ENCODE results near the gene NECTIN4. TPM values are rescaled to one million over a fixed set of nuclear protein-coding genes. Genes with fewer than 3 reads are reported as not detected.
A peak's percentile ranks its signal among the peaks of the same experiment; 100 is the strongest.

NECTIN4 gene
- total RNA-seq, 2 experiments from 2014 or later = not detected

DNA sequence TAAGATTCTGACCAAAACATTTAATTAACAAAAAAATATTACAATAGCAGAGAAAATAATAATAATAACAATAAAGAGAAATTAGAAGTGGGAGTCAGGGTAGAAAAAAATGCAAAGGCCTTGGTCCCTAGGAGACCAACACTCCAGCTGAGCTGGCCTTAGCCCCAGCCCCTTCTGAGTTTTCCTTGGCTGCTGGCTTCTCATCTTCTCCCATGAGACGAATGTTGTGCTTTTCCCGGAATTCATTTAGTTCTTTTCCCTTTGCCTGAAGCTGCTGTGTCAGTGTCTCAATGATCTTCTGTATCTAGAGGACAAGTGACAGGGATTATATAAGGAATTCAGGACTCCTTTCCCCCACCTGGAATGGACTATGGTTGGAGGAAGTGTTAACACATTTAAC, 11.2 kb upstream of the NECTIN4 start:
- Mint-ChIP-seq H3K9me3 (no peaks in the 10 kb centered on the region), H3K36me3 (ENCODE audit: low read depth) (peaks cover 24% of the 10 kb centered on the region), H3K4me1 (ENCODE audit: low read depth) (peaks cover 41% of the 10 kb centered on the region), H3K27ac (no peak overlapping the region), H3K4me3 (no peak overlapping the region), H3K27me3 (no peaks in the 10 kb centered on the region)
- ChIA-PET CTCF (interaction anchor here (1.0 to 9.4 kb wide), 8 partner anchors 12 to 103 kb away, joined by 3 to 200 read pairs (median 4); partner anchors contain the start of genes ARHGAP30 and USF1), POLR2A (interaction anchor here (1.1 to 8.2 kb wide), 7 partner anchors 18 to 62 kb away, joined by 3 to 57 read pairs (median 3); partner anchors contain the start of genes ARHGAP30, TSTD1 and USF1)
- intact Hi-C loops (cut with micrococcal nuclease) = loop anchor here (5.0 kb wide), 1 partner anchor 33 kb away; the partner anchor contains the start of gene ARHGAP30
- TF ChIP-seq, protein P1, sequence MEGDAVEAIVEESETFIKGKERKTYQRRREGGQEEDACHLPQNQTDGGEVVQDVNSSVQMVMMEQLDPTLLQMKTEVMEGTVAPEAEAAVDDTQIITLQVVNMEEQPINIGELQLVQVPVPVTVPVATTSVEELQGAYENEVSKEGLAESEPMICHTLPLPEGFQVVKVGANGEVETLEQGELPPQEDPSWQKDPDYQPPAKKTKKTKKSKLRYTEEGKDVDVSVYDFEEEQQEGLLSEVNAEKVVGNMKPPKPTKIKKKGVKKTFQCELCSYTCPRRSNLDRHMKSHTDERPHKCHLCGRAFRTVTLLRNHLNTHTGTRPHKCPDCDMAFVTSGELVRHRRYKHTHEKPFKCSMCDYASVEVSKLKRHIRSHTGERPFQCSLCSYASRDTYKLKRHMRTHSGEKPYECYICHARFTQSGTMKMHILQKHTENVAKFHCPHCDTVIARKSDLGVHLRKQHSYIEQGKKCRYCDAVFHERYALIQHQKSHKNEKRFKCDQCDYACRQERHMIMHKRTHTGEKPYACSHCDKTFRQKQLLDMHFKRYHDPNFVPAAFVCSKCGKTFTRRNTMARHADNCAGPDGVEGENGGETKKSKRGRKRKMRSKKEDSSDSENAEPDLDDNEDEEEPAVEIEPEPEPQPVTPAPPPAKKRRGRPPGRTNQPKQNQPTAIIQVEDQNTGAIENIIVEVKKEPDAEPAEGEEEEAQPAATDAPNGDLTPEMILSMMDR (IDR thresholded peaks at IDR 0.05) = no peak
- ATAC-seq (no peak), DNase-seq (no peak)

DNA sequence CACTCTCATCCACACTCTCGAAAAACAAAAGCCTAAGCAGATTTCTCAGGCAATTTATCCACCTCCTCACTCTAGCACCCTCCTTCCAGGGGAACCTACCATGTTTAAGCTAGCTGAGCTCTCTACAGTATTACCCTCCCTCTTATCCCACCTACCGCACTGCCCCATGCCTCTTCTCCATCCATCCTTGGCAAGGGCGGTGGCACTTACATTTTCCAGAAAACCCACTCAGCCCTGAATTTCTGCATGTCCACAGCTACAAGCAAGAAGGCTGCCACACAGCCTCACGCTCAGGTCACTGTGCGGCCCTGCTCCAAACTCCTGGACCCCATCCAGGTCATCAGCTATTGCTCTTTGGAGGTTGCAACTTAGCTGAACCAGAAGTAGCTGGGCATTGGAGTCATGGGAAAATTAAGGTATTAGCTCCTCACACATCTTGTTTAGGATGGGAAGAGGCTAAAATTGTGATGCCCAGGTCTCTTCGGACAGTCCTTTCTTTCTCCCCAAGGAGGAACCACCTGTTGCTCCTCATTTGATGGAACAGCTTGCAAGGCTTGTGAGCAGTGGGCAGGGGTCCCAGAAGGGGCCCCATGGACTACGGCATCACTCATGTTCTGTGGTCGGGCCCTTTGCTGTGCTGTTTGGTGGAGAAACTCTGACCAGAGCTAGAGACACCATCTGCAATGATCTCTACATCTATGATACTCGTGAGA, 9.9 kb upstream of the NECTIN4 start:
- Mint-ChIP-seq H3K9me3 (no peaks in the 10 kb centered on the region), H3K4me3 (peak overlapping the region; percentile 71), H3K27me3 (no peaks in the 10 kb centered on the region), H3K36me3 (ENCODE audit: low read depth) (peaks cover 24% of the 10 kb centered on the region), H3K27ac (no peak overlapping the region), H3K4me1 (ENCODE audit: low read depth) (peaks cover 43% of the 10 kb centered on the region)
- intact Hi-C loops (cut with micrococcal nuclease) = loop anchor here (2.0 to 5.0 kb wide), 2 partner anchors 58 to 102 kb away; no protein-coding TSS in a partner anchor
- DNase-seq (no peak), ATAC-seq (no peak)
- ChIA-PET CTCF (interaction anchor here (1.0 to 9.4 kb wide), 20 partner anchors 9 to 192 kb away, joined by 3 to 200 read pairs (median 7); partner anchors contain the start of genes ARHGAP30, NIT1, PFDN2 and PPOX), POLR2A (interaction anchor here (0.7 to 8.2 kb wide), 15 partner anchors 15 to 217 kb away, joined by 3 to 57 read pairs (median 4); partner anchors contain the start of genes ARHGAP30, F11R, NIT1 and PFDN2)
- TF ChIP-seq, protein P1 (IDR thresholded peaks at IDR 0.05) = no peak

DNA sequence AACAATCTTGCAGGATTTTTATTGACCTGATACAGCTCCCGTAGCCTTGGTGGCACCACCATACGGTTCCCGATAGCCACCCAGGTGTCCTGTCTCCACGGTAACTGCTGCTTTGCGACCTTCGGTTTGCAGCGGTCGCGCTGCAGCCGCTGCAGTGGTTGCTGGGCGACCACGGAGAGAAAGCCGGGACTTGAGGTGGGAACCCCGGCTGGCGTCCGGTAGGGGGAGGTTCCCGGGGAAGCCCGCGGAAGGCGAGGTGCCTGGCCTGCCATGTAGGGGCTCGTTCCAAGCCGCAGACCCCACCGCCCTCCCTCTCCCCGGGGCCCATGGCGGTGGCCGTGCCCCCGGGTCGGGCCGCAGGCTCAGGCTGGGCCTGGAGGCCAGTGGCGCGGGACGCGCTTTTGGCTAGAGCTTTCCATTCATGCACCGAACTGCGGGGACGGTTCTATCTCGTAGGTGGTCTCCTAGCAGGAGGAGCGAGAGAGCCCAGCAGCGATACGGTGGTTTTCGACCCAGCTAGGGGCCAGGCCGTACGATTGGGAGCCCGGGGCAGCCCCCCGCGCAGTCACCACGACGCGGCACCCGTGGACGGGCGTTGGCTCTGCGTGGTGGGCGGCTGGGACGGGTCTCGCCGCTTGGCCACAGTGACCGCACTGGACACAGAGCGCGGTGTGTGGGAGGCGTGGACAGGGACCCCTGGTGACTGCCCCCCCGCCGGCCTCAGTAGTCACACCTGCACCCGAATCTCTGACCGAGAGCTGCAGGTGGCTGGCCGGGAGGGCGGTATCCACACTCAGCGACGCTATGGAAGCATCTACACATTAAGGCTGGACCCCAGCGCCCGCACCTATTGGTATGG, 9.1 kb upstream of the NECTIN4 start, which contains the start of gene KLHDC9:
Gene KLHDC9, plus strand, starts transcription at position 152 of the 859 bp plus-strand sequence. Its CDS starts 175 bp downstream, at position 327.
- Mint-ChIP-seq H3K9me3 (no peaks in the 10 kb centered on the region), H3K4me1 (ENCODE audit: low read depth) (peaks cover 45% of the 10 kb centered on the region), H3K4me3 (peak within 1 kb of the TSS; percentile 83), H3K27ac (peak within 1 kb of the TSS; percentile 87), H3K27me3 (no peaks in the 10 kb centered on the region), H3K36me3 (ENCODE audit: low read depth) (peaks cover 23% of the 10 kb centered on the region)
- TF ChIP-seq, protein P1 (IDR thresholded peaks at IDR 0.05) = no peak
- ChIA-PET POLR2A (interaction anchor here (0.6 to 8.2 kb wide), 27 partner anchors 8 to 217 kb away, joined by 3 to 57 read pairs (median 4); partner anchors contain the start of genes ARHGAP30, F11R, NIT1 and PFDN2), CTCF (interaction anchor here (0.6 to 9.4 kb wide), 35 partner anchors 8 to 383 kb away, joined by 3 to 200 read pairs (median 7); partner anchors contain the start of genes ARHGAP30, DEDD, F11R and NIT1)
- DNase-seq (peak; percentile 86), ATAC-seq (peak; percentile 82)
- intact Hi-C loops (cut with micrococcal nuclease) = loop anchor here (2.0 to 5.0 kb wide), 2 partner anchors 58 to 101 kb away; no protein-coding TSS in a partner anchor

DNA sequence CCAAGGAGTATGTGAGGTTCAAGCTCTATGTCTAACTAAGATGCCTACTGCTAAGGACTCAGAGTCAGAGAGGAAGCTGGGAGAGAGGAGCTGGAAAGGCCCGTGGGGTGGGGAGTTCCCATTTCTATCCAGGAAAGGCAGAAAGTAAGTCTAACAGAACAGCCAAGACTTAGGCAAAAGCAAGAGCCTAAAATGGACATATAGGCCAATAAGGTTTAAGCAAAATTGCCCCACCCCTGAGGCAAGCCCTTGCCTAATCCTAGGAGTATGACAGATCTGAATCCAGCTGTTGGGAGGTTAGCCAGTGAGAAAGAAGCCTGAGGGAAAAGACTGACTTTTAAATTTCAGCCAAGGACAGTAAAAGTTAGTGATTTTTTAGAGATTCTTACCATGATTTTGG, 7.2 kb upstream of the NECTIN4 start:
- peaks cover 62% of the 10 kb centered on the region for H3K4me1 Mint-ChIP-seq (ENCODE audit: low read depth)

More for the DNA sequence above, 7.2 kb upstream of the NECTIN4 start:
- ATAC-seq (no peak), DNase-seq (no peak)
- H3K27ac Mint-ChIP-seq = peak overlapping the region; percentile 16
- no peaks in the 10 kb centered on the region for H3K27me3 Mint-ChIP-seq
- H3K4me3 Mint-ChIP-seq = no peak overlapping the region
- peaks cover 16% of the 10 kb centered on the region for H3K36me3 Mint-ChIP-seq (ENCODE audit: low read depth)
- ChIA-PET POLR2A (interaction anchor here (1.0 to 8.2 kb wide), 7 partner anchors 10 to 98 kb away, joined by 3 to 57 read pairs (median 19); partner anchors contain the start of genes ARHGAP30, NIT1, PFDN2 and USF1), CTCF (interaction anchor here (0.9 to 9.4 kb wide), 24 partner anchors 9 to 263 kb away, joined by 3 to 200 read pairs (median 10); partner anchors contain the start of genes ARHGAP30, DEDD, F11R and NIT1)
- intact Hi-C loops (cut with micrococcal nuclease) = loop anchor here (5.0 kb wide), 1 partner anchor 99 kb away; no protein-coding TSS in a partner anchor
- no peaks in the 10 kb centered on the region for H3K9me3 Mint-ChIP-seq
- TF ChIP-seq, protein P1 (IDR thresholded peaks at IDR 0.05) = no peak
